ENCODE data around the gene ABCB8. TPM values are rescaled to one million over a fixed set of nuclear protein-coding genes. Genes with fewer than 3 reads are reported as not detected.
A peak's percentile ranks its signal among the peaks of the same experiment; 100 is the strongest.
"Not testable (repeated sequence)": the region's sequence is repeated elsewhere in the genome, so short reads cannot be mapped to it uniquely, and the experiment has no call there.

Gene ABCB8
- total RNA-seq, 1 donor, result 35.4 TPM

DNA sequence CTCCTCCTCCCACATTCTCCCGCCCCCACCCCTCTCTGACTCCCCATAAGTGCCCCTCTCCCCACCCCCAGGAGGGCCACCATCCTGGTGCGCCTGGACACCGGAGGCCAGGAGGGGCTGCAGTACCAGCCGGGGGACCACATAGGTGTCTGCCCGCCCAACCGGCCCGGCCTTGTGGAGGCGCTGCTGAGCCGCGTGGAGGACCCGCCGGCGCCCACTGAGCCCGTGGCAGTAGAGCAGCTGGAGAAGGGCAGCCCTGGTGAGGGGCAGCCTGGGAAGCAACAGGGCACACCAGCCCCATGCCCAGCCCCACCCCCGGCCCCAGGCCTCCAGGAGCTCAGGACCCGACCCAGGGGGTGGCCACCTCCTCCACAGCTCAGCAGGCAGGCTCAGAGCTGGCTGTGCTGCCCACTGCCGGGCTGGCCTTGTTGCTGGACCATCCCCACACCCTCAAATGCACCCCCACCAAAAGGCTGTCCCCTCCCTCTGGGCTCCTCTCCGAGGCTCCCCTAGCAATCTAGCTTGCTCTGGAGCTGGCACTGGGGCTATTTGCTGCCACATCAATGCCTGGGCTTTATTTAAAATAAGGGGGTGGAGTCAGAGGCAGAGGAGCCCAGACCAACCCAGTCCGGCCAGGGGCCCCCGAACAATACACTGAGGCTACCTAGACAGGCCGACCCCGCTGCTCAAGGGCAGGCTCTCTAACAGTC, 18.8 kb upstream of the ABCB8 start:
- H3K4me3 ChIP-seq (ENCODE audit: low read depth, low read length), result no peak overlapping the region
- DNase-seq (ENCODE audit: low read depth), result no peak
- TF ChIP-seq, protein P1, sequence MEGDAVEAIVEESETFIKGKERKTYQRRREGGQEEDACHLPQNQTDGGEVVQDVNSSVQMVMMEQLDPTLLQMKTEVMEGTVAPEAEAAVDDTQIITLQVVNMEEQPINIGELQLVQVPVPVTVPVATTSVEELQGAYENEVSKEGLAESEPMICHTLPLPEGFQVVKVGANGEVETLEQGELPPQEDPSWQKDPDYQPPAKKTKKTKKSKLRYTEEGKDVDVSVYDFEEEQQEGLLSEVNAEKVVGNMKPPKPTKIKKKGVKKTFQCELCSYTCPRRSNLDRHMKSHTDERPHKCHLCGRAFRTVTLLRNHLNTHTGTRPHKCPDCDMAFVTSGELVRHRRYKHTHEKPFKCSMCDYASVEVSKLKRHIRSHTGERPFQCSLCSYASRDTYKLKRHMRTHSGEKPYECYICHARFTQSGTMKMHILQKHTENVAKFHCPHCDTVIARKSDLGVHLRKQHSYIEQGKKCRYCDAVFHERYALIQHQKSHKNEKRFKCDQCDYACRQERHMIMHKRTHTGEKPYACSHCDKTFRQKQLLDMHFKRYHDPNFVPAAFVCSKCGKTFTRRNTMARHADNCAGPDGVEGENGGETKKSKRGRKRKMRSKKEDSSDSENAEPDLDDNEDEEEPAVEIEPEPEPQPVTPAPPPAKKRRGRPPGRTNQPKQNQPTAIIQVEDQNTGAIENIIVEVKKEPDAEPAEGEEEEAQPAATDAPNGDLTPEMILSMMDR (IDR thresholded peaks at IDR 0.05; ENCODE audit: insufficient read depth, low read depth, low read length), result no peak

DNA sequence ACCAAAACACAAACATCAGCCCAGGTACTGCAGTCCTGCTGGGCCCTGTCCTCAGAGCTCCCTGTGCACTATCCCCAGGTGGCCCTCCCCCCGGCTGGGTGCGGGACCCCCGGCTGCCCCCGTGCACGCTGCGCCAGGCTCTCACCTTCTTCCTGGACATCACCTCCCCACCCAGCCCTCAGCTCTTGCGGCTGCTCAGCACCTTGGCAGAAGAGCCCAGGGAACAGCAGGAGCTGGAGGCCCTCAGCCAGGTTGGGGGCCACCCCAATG, 18.3 kb upstream of the ABCB8 start:
- no peak for DNase-seq (ENCODE audit: low read depth)
- TF ChIP-seq, protein P1 (IDR thresholded peaks at IDR 0.05; ENCODE audit: insufficient read depth, low read depth, low read length), result no peak
- H3K4me3 ChIP-seq (ENCODE audit: low read depth, low read length), result peak overlapping the region; percentile 47

DNA sequence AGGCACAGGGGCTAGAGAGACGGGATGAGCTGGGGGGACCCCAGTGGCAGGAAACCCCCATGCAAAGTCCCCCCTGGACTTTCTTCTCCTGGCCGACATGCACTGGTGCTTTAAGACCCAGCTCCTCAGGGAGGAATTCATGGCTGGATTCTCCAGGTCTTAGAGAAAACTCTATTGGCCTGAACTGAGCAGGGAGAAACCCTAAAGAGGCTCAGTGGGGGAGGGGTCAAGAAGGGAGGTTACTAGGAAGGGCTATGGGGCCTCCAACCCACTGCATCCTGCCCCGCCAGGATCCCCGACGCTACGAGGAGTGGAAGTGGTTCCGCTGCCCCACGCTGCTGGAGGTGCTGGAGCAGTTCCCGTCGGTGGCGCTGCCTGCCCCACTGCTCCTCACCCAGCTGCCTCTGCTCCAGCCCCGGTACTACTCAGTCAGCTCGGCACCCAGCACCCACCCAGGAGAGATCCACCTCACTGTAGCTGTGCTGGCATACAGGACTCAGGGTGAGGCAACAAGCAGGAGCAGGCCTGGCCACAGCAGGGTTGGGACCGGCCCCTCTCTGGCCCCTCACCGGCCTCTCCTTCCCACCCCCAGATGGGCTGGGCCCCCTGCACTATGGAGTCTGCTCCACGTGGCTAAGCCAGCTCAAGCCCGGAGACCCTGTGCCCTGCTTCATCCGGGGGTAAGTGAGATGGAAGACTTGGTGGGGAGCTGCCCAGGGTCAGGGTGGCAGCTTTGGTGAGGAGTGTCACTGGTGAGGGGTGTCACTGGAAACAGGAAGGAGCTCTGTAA, 17.7 kb upstream of the ABCB8 start:
- peak overlapping the region; percentile 47 for H3K4me3 ChIP-seq (ENCODE audit: low read depth, low read length)
- DNase-seq (ENCODE audit: low read depth), result peak; percentile 62
- TF ChIP-seq, protein P1 (IDR thresholded peaks at IDR 0.05; ENCODE audit: insufficient read depth, low read depth, low read length), result no peak

DNA sequence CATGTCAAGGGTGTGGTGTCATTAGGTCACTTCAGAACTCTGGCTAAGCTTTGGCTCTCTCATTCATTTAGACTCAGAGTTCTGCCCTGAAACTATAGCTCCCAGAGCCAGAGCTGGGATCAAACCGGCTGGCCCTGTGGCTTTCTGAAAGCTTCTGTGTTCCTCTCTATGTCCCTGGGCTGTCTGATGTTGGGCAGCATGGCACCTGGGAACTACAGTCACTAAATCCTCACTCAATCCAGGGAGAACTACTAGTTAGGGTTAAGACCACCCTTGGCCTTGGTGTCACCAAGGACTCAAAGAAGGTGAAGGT, 17.2 kb upstream of the ABCB8 start:
- TF ChIP-seq, protein P1 (IDR thresholded peaks at IDR 0.05; ENCODE audit: insufficient read depth, low read depth, low read length), result no peak
- no peak for DNase-seq (ENCODE audit: low read depth)
- peak overlapping the region; percentile 47 for H3K4me3 ChIP-seq (ENCODE audit: low read depth, low read length)

DNA sequence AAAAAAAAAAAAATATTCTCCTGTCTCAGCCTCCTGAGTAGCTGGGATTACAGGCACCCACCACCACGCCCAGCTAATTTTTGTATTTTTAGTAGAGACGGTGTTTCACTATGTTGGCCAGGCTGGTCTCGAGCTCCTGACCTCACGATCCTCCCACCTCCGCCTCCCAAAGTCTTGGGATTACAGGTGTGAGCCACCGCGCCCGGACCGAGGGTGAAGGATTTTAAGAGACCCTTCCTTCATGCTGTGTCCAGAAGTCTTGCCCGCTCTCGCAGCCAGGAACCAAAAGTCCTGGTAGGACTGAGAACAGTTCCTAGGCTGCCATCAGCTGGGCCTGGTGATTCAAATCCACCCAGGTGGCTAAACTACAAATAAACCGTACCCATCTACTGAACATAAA, 16.6 kb upstream of the ABCB8 start:
- not testable (repeated sequence) for H3K4me3 ChIP-seq (ENCODE audit: low read depth, low read length); DNase-seq (ENCODE audit: low read depth)

DNA sequence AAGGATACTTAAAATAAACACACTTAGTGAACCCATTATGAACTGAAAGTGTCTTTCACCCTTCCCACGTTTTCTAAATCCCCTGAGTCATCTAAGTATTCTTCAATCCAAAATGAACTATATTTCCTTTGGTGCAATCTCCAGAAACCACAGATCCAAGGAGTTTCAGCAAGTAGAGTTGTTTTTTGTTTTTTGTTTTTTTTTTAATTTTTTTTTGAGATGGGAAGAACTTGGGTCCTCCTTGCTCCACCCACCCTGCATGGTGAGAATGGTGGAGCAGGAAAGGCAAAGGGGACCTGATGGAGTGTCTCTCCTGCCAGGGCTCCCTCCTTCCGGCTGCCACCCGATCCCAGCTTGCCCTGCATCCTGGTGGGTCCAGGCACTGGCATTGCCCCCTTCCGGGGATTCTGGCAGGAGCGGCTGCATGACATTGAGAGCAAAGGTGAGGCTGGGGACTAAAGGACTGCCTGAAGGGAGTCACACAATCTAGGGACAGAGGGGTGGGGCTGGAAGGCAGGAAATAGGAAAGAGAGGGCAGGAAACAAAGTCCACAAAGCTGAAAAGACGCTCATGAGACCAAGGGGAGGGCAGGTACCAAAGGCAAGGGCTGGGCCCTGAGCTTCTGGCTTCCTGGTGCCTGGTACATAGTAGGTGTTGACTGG, 16.1 kb upstream of the ABCB8 start:
- DNase-seq (ENCODE audit: low read depth), result peak; percentile 69
- no peak overlapping the region for H3K4me3 ChIP-seq (ENCODE audit: low read depth, low read length)
- TF ChIP-seq, protein P1 (IDR thresholded peaks at IDR 0.05; ENCODE audit: insufficient read depth, low read depth, low read length), result no peak

DNA sequence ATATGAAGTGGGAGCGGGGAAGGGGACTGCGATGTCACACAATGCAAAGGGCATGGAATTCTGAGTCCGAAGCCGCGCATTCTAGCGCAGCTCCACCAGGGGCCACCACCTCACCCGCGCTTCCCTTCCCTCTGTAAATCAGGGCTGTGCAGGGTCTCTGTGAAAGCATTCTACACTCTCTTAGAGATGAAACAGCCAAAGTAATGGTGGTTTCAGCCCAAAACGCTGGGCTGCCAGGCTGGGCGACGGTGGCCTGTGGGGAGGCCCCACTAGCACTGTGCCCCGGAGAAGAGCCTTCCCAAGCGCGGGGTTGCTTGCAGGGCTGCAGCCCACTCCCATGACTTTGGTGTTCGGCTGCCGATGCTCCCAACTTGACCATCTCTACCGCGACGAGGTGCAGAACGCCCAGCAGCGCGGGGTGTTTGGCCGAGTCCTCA, 15.3 kb upstream of the ABCB8 start:
- no peak for DNase-seq (ENCODE audit: low read depth)
- H3K4me3 ChIP-seq (ENCODE audit: low read depth, low read length), result no peak overlapping the region
- TF ChIP-seq, protein P1 (IDR thresholded peaks at IDR 0.05; ENCODE audit: insufficient read depth, low read depth, low read length), result peak; percentile 70

Data from fibroblast of villous mesenchyme (primary cell).